NCI-H748 (cell line): ENCODE results near the gene TAF4B.
A peak's percentile ranks its signal among the peaks of the same experiment; 100 is the strongest.
"Not testable (repeated sequence)": the region's sequence is repeated elsewhere in the genome, so short reads cannot be mapped to it uniquely, and the experiment has no call there.

Experiments
- DNase-seq: peaks from one replicate; lab custom pipeline; 2025; ENCODE audit not compliant: unreplicated experiment; lab: John Stamatoyannopoulos, UW

TAF4B gene

GRCh38 chr18:26378701-26379100 lies 152.5 kb downstream of the TAF4B start:
- DNase-seq, result no peak

DNA sequence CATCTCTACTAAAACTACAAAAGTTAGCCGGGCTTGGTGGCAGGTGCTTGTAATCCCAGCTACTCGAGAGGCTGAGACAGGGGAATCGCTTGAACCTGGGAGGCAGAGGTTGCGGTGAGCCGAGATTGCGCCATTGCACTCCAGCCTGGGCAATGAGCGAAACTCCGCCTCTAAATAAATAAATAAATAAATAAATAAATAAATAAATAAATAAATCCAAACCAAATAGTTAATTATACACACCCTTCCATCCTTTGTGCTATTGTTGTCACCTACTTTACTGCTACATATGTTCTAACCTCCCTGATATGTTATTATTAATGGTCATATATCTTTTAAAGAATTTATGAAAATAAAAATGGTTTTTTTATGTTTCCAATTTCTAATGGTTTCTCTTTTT lies 155.3 kb downstream of the TAF4B start:
- DNase-seq, result not testable (repeated sequence)

DNA sequence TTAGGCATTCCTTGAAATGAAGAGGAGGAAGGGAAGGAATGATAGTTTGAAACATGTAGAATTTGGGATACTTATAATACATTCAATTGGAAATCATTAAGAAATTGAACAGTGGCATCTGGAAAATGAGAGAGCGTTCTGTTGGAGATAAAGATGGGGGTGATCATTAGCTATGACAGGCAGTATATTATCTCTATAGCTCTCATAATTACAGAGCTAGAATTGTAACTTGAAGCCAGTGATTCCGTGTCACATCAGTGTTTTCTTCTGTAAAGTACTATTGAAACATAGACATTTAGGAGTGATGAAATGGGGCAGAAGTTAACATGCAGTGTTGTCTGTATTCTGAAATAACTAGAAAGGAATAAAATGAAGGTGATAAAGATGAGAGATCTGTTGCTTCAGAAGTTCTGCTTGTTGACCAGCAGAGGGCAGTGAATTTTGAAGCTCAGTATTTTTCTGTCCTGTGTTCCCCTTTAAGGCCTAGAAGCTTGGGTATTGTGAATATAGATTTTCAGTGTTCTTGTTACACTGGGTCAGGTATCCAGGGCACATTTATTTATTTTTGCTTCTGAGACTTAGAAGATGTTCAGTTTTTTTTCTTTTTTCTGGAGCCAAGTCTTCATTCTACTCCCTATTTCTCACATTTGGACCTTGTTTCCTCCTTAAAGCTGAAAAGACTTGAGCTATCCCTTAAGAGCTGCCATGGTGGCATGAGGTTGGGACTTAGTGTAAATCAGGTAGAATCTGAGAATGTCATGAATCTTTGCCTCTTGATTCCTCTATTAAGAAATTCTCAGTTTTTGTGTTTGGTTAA lies 157.4 kb downstream of the TAF4B start:
- DNase-seq, result peak; percentile 67

- peak; percentile 20 for DNase-seq
These were observed 159.8 kb downstream of the TAF4B start for GRCh38 chr18:26386002-26386401.

GRCh38 chr18:26386441-26386840 lies 160.2 kb downstream of the TAF4B start:
- no peak for DNase-seq

DNA sequence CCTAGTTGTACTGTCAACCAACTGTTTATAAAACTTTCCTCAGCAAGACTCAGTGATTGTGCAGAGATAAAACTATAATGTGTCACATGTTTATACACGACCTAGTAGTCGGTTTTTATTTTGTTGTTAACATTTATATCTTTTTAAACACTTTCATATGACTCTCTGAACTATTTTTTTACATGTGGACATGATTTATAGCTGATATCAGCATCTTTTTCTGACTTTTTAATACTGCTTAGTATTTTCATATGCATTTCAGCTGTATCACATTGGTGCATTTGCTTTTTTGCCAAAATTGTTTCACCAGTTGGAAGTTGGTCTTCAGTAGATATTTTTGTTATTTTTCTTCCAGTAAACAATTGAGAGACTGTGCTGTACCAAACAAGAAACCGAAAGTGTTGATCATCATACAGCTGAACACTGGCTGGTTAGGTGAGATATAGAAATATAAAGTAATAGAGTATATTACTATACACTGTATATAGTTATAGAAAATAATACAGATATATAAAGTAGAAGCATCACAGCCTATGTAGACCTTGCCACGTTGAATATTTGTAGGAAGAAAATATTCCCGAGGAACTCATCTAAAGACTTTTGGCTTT lies 167.9 kb downstream of the TAF4B start:
- no peak for DNase-seq

DNA sequence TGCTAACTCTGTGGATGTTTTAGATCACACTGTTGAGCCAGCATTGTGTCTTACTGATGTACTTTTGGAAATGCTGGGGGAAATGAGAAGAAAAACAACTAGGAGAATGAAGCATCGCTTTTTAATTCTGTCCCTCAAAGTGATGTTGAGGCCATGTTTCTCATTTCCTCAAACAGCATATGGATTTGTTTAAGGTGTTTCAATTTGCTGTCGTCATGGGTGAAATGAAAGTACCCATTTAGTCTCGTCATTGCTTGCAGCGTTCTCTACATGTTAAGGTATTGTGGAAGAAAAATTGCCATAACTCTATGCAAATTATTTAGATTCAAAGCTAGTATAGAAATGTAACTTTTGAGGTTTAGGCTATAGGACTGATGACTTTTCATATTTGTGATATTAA lies 170.8 kb downstream of the TAF4B start:
- no peak for DNase-seq

GRCh38 chr18:26403491-26403890 lies 177.2 kb downstream of the TAF4B start:
- DNase-seq, result no peak

- DNase-seq, result peak; percentile 68
These were observed 179.1 kb downstream of the TAF4B start for GRCh38 chr18:26405190-26405801.

DNA sequence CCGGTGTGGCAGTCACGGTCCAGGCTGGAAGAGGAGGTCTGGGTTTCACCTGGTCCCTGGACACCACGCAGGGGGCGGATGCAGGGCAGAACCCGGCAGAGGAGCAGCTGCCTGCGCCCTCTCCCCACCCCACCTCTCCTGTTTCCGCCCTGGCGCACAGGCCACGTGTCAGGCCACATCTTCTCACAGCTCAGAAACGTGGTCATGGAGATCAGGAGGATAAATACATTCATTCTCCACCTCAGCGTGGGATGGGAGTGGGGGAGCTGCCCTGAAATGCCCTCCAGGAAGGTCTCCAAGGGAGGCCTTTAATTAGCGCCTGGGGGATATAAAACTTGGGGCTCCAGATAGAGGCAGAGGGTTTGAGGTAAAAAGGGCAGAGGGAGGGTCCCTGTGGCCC lies 180.1 kb downstream of the TAF4B start:
- DNase-seq, result no peak

GRCh38 chr18:26406854-26407517 lies 180.7 kb downstream of the TAF4B start:
- DNase-seq, result peak; percentile 34

- peak; percentile 34 for DNase-seq
These were observed 181.7 kb downstream of the TAF4B start for GRCh38 chr18:26407736-26408601.

GRCh38 chr18:26409091-26409490 lies 182.8 kb downstream of the TAF4B start:
- DNase-seq, result no peak

- no peak for DNase-seq
These were observed 188.7 kb downstream of the TAF4B start for GRCh38 chr18:26414901-26415440.

DNA sequence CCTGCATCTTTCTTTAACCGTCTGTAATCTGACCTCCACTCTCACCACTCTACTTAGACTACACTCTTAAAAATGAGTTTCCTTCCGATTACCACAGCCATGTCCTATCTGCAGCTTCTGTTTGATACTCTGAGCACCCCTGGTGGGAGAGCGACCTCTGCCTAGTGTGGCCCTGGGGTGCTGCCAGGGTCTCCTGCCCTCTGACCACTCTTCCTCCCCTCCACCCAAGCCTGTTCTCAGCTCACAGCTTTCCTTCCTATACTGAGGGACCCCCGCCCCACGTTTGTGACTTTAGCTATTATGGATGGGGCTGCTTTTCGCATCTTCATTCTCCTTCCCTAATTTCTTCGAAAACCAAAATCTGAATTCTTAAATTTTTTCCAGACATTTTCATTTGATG lies 189.4 kb downstream of the TAF4B start:
- no peak for DNase-seq

- DNase-seq, result no peak
These were observed 190.5 kb downstream of the TAF4B start for GRCh38 chr18:26416652-26417150.

DNA sequence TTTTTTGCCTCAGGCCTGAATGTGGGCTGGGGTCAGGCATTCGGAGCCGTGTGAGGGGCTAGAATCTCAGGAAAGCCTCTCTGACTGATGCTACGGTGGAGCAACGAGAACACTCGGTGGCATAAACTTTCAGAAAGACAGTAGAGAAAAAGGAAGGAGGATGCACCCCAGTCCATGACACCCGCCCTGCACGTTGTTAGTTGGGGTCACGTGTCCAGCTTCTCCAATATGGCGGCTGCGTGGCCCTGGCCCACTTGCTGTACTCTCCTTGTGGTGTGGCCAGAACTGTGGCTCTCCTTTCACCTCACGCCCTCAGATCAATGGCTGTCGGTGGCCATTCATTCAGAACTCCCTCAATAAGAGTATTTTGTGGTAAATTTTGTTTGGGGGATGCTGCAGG lies 190.9 kb downstream of the TAF4B start:
- no peak for DNase-seq

DNA sequence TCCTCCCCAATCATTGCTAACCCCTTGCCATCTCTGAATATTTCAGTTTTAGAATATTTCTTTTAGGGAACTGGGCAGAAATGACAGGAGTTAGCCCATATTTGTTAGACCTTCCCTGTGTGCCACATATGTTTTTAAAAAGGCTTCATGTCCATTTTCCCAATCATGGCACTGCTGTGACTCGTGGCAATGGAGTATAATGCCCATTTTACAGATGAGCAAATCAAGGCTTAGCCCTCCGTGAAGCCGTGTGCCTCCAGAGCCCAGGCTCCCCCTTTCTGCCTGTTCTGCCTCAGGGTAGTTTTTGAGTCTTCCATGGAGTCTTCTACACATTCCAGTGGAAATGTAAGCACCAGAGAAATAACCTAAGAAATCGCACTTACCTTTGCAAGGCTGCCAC lies 192.0 kb downstream of the TAF4B start:
- DNase-seq, result no peak

- DNase-seq, result no peak
These were observed 193.5 kb downstream of the TAF4B start for GRCh38 chr18:26419746-26420145.

GRCh38 chr18:26421503-26421902 lies 195.3 kb downstream of the TAF4B start:
- DNase-seq, result no peak
